GM19324 (cell line): Measurements from ENCODE around the gene FUT6.
"Not testable (repeated sequence)": the region's sequence is repeated elsewhere in the genome, so short reads cannot be mapped to it uniquely, and the experiment has no call there.

ENCODE experiments used
- ATAC-seq: cut with Tn5 transposase; IDR thresholded peaks from one replicate; pipeline ENCODE4 v1.9.1; 2021; ENCODE audit warnings: mild to moderate bottlenecking, moderate library complexity; ENCODE audit not compliant: unreplicated experiment, low FRiP score

The FUT6 gene

GRCh38 chr19:5863030-5863665 is 23.6 kb upstream of the FUT6 start:
- no peak for ATAC-seq

- no peak for ATAC-seq
Observed at GRCh38 chr19:5857203-5858081, 17.9 kb upstream of the FUT6 start.

GRCh38 chr19:5855151-5855550 is 15.6 kb upstream of the FUT6 start:
- not testable (repeated sequence) for ATAC-seq

DNA sequence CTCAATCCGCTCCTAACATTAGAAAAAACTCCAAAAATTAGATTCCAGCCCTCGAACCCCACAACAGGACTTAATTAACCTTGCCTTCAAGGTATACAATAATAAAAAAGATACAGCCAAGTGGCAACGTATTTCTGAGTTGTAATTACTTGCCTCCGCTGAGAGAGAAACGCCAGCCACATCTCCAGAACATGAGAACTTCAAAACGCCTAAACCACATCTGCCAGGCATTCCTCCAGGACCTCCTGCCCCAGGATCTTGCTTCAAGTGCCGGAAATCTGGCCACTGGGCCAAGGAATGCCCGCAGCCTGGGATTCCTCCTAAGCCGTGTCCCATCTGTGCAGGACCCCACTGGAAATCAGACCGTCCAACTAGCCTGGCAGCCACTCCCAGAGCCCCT is 14.6 kb upstream of the FUT6 start:
- ATAC-seq: not testable (repeated sequence)

DNA sequence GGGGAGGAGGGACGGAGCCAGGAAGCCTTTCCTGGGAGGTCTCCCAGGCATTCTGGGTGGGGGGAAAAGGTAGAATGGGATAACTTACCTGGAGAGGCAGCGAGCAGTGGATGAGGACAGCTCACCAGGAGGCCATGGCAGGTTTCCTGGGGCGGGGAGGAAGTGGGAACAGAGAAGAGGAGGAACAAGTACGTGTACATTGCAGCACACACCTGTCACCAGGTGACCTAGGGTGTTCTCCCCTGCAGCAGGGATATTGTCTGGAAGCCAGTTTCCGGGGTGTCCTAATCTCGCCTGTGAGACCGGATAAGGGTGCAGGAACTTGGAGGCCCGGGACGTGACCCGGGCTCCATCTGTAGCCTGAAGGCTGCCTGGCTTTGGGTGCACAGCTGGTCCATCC is 11.8 kb upstream of the FUT6 start, which contains the start of gene FUT3:
Gene FUT3, minus strand, starts transcription at position 148 of the 400 bp plus-strand sequence.
- ATAC-seq: no peak

GRCh38 chr19:5850743-5851293 is 11.3 kb upstream of the FUT6 start:
- ATAC-seq: no peak

DNA sequence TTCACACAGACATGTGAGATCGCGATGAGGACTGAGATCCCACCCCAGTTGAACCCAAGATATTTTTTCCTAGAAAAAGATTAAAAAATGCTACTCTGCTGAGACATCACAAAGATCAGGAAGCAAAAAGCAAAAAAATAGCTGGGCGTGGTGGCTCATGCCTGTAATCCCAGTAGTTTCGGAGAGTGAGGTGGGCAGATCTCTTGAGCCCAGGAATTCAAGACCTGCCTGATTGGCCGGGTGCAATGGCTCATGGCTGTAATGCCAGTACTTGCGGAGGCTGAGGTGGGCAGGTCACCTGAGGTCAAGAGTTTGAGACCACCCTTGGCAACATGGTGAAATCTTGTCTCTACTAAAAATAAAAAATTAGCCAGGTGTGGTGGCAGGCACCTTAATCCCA is 10.7 kb upstream of the FUT6 start:
- no peak for ATAC-seq

- ATAC-seq: not testable (repeated sequence)
Observed at GRCh38 chr19:5848621-5849020, 9.1 kb upstream of the FUT6 start.

GRCh38 chr19:5847846-5848245 is 8.3 kb upstream of the FUT6 start:
- not testable (repeated sequence) for ATAC-seq

- ATAC-seq: no peak
Observed at GRCh38 chr19:5844456-5845433, 5.2 kb upstream of the FUT6 start.

DNA sequence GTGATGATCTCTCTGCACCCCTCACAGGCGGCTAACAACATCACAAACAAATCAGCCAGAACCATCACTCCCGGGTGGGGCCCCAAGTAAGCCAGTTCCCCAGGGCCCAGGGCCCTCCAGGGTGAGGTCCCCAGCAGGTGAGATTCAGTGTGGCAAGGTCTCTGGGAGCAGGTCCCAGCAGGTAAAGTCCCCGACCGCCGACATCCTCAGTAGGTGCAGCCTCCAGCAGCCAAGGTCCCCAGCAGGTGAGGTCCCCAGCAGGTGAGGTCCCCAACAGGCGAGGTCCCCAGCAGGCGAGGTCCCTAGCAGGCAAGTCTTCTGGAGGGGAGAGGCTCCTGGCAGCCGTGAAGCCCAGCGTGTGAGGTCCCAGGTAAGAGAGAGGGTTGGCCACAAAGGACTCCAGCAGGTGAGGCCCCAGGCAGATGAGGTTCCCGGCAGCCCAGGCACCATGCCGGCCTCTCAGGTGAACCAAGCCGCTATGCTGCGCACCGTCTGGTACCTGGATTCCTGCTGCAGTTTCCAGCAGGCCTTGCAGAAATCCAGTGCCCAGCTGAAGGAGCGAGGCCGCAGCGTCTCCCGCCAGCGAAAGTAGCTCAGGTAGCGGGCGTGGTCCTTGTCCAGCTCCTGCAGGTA is 3.9 kb upstream of the FUT6 start:
- no peak for ATAC-seq

GRCh38 chr19:5841735-5842111 is 2.2 kb upstream of the FUT6 start:
- ATAC-seq: not testable (repeated sequence)

DNA sequence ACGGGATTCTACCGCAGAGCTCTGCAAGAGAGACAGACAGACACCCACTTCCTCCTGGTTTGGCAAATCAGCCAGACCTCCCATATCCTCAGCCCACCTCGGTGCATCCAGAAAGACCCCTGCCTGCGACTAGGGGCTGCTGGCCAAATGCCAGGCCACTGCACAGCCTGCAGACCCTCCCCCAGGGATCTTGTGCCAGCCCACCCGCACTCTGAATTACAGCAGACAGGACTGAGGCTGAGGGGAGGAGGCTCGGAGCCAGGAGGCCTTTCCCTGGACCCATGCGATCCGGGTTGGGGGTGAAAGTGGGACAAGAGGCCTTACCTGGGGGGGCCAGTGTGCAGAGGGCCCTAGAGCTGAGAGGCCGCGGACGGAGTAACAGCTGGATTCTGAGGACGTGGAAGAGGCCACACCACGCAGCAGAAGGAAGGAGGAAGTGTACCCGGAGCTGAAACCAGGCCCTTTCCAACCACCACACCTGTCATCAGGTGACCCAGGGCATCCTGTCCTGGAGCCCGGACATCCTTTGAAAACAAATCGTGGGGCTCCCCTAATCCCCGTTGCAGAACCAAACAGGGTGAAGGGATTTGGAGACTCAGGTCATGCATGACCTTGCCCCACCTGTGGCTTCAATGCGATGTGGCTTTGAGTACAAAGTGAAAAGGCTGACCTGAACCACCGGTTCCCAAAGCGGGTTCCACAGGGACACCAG is 993 bp downstream of the FUT6 start:
- no peak for ATAC-seq

DNA sequence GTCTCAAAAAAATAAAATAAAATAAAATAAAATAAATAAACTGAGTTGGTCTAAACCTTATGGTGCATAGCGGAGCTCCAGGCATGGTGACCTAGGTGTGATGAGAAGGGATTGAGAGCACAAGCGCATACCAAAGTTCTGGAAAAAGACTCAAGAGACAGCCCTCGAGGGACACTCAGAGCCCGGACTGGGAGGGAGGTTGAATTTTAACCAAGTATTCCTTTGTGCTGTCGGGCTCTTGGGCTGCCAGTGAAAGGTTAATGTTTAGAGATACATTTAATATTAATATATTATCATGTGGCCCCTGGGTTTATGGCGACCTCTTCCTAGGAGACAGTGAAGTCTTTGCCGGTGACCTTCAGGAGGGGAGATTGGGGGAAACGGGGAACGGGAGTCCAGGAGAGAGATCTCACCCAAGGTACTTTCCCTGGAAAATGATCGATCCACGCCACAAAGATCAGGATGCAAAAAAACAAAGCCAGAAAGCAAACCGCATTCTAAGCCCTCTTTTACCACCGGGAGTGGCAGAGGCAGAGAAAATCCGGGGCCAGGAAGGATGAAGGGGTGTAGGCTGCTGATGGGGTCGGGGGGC is 1.6 kb downstream of the FUT6 start:
- ATAC-seq: no peak

DNA sequence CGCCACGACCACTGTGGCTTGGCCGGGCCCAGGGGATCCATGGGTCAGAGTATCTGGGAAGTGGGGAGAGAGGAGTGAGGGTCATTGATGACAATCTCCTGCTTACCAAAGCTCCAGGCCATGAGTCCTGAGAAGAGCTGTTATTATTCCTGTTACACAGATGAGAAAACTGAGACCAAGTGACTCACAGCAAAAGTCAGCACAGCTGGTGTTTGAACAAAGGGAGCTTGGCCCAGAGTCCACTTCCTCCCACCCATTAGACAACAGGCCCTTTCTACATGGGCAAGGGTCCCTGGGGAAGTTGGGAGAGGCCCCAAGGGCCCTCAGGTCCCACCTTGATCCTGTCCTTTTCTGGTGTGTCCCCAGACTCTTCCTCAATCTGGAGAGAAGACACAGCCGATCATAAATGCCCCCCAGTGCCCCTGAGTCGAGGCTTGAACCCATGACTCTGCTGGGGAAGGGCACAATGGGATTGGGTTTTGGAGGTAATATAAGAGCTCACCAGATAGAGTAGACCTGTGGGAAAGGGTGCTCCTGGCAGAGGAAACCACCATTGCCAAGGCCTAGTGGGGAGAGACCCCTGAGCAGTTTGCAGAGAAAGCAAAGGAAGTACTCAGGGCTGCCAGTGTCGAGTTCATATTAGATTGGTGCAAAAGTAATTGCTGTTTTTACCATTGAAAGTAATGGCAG is 6.8 kb downstream of the FUT6 start:
- ATAC-seq: no peak

GRCh38 chr19:5832061-5832460 is 7.4 kb downstream of the FUT6 start:
- no peak for ATAC-seq

DNA sequence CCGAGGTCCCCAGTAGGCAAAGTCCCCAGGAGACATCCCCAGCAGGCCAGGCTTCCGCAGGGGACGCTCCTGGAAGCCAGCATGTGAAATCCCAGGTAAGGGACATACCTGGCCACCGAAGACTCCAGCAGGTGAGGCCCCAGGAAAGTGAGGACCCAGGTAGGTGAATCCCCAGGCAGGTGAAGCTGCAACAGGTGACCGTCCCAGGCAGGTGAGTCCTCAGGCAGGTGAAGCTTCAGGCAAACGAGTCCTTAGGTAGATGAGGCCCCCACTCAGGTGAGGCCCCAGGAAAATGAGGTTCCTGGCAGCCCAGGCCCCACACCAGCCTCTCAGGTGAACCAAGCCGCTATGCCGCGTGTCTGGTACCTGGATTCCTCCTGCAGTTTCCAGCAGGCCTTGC is 8.3 kb downstream of the FUT6 start:
- no peak for ATAC-seq

DNA sequence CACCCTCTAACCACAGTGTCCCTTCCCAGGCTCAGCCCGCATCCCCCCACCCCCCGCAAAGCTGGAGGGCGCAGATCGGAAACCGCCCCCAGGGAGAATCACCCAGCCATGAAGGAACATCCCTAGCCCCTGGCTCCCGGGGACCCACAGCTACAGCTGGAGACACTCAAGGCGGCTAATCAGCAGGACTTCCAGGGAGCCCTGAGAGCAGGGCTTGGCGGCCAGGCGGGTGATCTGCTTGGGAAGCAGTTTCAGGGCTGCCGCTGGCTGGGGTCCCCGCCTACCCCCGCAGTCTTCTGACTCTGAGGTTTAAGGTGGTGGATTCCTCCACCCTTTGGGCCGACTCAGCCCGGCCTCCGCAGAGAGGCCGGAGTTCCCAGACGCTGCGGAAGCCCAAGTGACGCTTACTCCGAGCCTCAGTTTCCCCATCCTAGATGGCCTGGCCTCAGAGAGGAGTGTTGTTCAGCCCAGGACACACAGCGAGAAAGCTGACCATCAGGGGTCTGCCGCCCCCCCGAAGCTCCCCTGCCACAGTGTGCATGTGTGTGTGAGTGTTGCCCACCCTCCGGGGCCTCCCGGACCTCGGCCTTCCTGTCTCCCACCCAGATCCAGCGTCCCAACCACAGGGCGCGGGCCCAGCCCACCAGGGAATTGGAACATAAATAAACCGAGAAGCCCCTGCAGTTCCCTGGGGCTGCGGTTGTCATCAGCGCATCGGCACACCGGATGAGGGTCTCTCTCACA is 9.8 kb downstream of the FUT6 start:
- ATAC-seq: no peak
